H9 (cell line): ENCODE results near the gene MAP7. TPM values are rescaled to one million over a fixed set of nuclear protein-coding genes. Genes with fewer than 3 reads are reported as not detected.

Experiments used
- DNase-seq: peaks from one replicate; pipeline ENCODE4 v3.0.0-alpha.2; 2017
- H2AFZ ChIP-seq: one replicate; pipeline ENCODE4 v1.6.1; 2013; ENCODE audit warnings: mild to moderate bottlenecking, low read length, control low read depth, moderate library complexity
- H2AK5ac ChIP-seq: 2 replicates; pipeline ENCODE4 v1.6.1; 2013; ENCODE audit warnings: low read length, control low read depth, mixed read lengths; ENCODE audit not compliant: insufficient read length
- H2BK120ac ChIP-seq: one replicate; pipeline ENCODE4 v1.6.1; 2013; ENCODE audit warnings: low read depth, mild to moderate bottlenecking, low read length, control low read depth, inconsistent platforms; ENCODE audit not compliant: poor library complexity, severe bottlenecking
- H2BK12ac ChIP-seq: 2 replicates; pipeline ENCODE4 v1.6.1; 2013; ENCODE audit warnings: low read length, control low read depth, mixed read lengths, low read depth; ENCODE audit not compliant: insufficient read length
- H2BK15ac ChIP-seq: 2 replicates; pipeline ENCODE4 v1.6.1; 2013; ENCODE audit warnings: low read depth, low read length, control low read depth
- H2BK20ac ChIP-seq: one replicate; pipeline ENCODE4 v1.6.1; 2013; ENCODE audit warnings: low read depth, mild to moderate bottlenecking, low read length, control low read depth, inconsistent platforms; ENCODE audit not compliant: poor library complexity, severe bottlenecking
- H2BK5ac ChIP-seq: 2 replicates; pipeline ENCODE4 v1.6.1; 2013; ENCODE audit warnings: low read length, control low read depth, mixed read lengths; ENCODE audit not compliant: insufficient read length
- H3K14ac ChIP-seq: 2 replicates; pipeline ENCODE4 v1.6.1; 2013; ENCODE audit warnings: low read length, control low read depth; ENCODE audit not compliant: insufficient read depth
- H3K18ac ChIP-seq: 2 replicates; pipeline ENCODE4 v1.6.1; 2013; ENCODE audit warnings: low read depth, mild to moderate bottlenecking, mixed read lengths, low read length, control low read depth; ENCODE audit not compliant: insufficient read length
- H3K23ac ChIP-seq: 2 replicates; pipeline ENCODE4 v1.6.1; 2013; ENCODE audit warnings: low read length, control low read depth, mixed read lengths, low read depth; ENCODE audit not compliant: insufficient read length
- H3K23me2 ChIP-seq: 2 replicates; pipeline ENCODE4 v1.6.1; 2013; ENCODE audit warnings: low read depth, mild to moderate bottlenecking, mixed read lengths, low read length, control low read depth; ENCODE audit not compliant: insufficient read length, poor library complexity, severe bottlenecking
- H3K27ac ChIP-seq: 2 replicates; pipeline ENCODE4 v1.5.1; 2013; ENCODE audit warnings: low read length, control low read depth, mixed read lengths, low read depth; ENCODE audit not compliant: insufficient read length
- H3K27me3 ChIP-seq: 2 replicates; pipeline ENCODE4 v1.6.1; 2013; ENCODE audit warnings: low read length, control low read depth, inconsistent platforms; ENCODE audit not compliant: insufficient read depth
- H3K4ac ChIP-seq: 2 replicates; pipeline ENCODE4 v1.6.1; 2013; ENCODE audit warnings: low read depth, mild to moderate bottlenecking, control low read depth, inconsistent platforms, low read length, moderate library complexity
- H3K4me1 ChIP-seq: 2 replicates; pipeline ENCODE4 v1.6.1; 2013; ENCODE audit warnings: low read length, control low read depth, inconsistent platforms; ENCODE audit not compliant: insufficient read depth
- H3K4me2 ChIP-seq: 2 replicates; pipeline ENCODE4 v1.6.1; 2013; ENCODE audit warnings: low read length, control low read depth, mixed read lengths; ENCODE audit not compliant: insufficient read length, insufficient read depth
- H3K56ac ChIP-seq: 2 replicates; pipeline ENCODE4 v1.6.1; 2013; ENCODE audit warnings: low read depth, mild to moderate bottlenecking, mixed read lengths, low read length, control low read depth; ENCODE audit not compliant: insufficient read length
- H3K79me1 ChIP-seq: 2 replicates; pipeline ENCODE4 v1.6.1; 2013; ENCODE audit warnings: low read depth, mild to moderate bottlenecking, moderate library complexity, low read length, control low read depth, inconsistent platforms; ENCODE audit not compliant: insufficient read depth, poor library complexity, severe bottlenecking
- H3K79me2 ChIP-seq: 2 replicates; pipeline ENCODE4 v1.6.1; 2013; ENCODE audit warnings: low read length, control low read depth, inconsistent platforms; ENCODE audit not compliant: insufficient read depth
- H3K9ac ChIP-seq: 2 replicates; pipeline ENCODE4 v1.6.1; 2013; ENCODE audit warnings: low read length, control low read depth, mixed read lengths; ENCODE audit not compliant: insufficient read length; ENCODE audit errors: extremely low read depth
- H3K9me3 ChIP-seq: one replicate; pipeline ENCODE4 v1.6.1; 2013; ENCODE audit warnings: low read depth, low read length, inconsistent platforms; ENCODE audit not compliant: control insufficient read depth
- H3T11ph ChIP-seq: one replicate; pipeline ENCODE4 v1.6.1; 2013; ENCODE audit warnings: mild to moderate bottlenecking, low read length, control low read depth, inconsistent platforms
- H4K20me1 ChIP-seq: one replicate; pipeline ENCODE4 v1.6.1; 2013; ENCODE audit not compliant: control insufficient read depth, insufficient read length, insufficient read depth
- H4K5ac ChIP-seq: 2 replicates; pipeline ENCODE4 v1.6.1; 2013; ENCODE audit warnings: low read depth, mild to moderate bottlenecking, mixed read lengths, low read length, control low read depth; ENCODE audit not compliant: insufficient read length
- H4K8ac ChIP-seq: replicated peaks from 2 replicates; pipeline ENCODE4 v1.6.1; 2013; ENCODE audit warnings: low read length, control low read depth, mixed read lengths, low read depth; ENCODE audit not compliant: insufficient read length
- H4K91ac ChIP-seq: 2 replicates; pipeline ENCODE4 v1.6.1; 2013; ENCODE audit warnings: low read depth, mild to moderate bottlenecking, moderate library complexity, mixed read lengths, low read length, control low read depth; ENCODE audit not compliant: insufficient read length
- H3K27ac Mint-ChIP-seq, 3 experiments: 2 replicates in 2 of 3; 3 replicates in 1 of 3; pipeline ENCODE4 v1.8.0; 2020 to 2021; ENCODE audit warnings: mixed read lengths in 3 of 3, mild to moderate bottlenecking in 1 of 3, moderate library complexity in 1 of 3
- H3K27me3 Mint-ChIP-seq: 2 replicates; pipeline ENCODE4 v1.8.0; 2021; ENCODE audit warnings: low read depth, mild to moderate bottlenecking, moderate library complexity, mixed read lengths
- H3K36me3 Mint-ChIP-seq, 3 experiments: 2 replicates in 2 of 3; 3 replicates in 1 of 3; pipeline ENCODE4 v1.8.0; 2020 to 2021; ENCODE audit warnings: low read depth in 3 of 3, mixed read lengths in 3 of 3; ENCODE audit not compliant: insufficient read depth in 1 of 3
- H3K4me1 Mint-ChIP-seq, 2 experiments: 2 replicates each; pipeline ENCODE4 v1.8.0; 2020; ENCODE audit warnings: mixed read lengths in 2 of 2
- H3K4me3 Mint-ChIP-seq, 2 experiments: 2 replicates in 1 of 2; 3 replicates in 1 of 2; pipeline ENCODE4 v1.8.0; 2020 to 2021; ENCODE audit warnings: mild to moderate bottlenecking in 2 of 2, mixed read lengths in 2 of 2, moderate library complexity in 1 of 2
- H3K9me3 Mint-ChIP-seq, 2 experiments: 2 replicates in 1 of 2; 3 replicates in 1 of 2; pipeline ENCODE4 v1.8.0; 2020; ENCODE audit warnings: mild to moderate bottlenecking in 2 of 2, mixed read lengths in 2 of 2, moderate library complexity in 1 of 2
- total RNA-seq: library from RNA; stranded (reverse); gene quantifications from 2 replicates; pipeline ENCODE4 v1.2.1, GENCODE V29; 2021
- TF ChIP-seq, protein P1 (sequence below): fragments of 200-600 bp; sonication (generic); conservative IDR thresholded peaks from 3 replicates; pipeline ENCODE4 v1.8.0; 2021; ENCODE audit warnings: antibody characterized with exemption, mild to moderate bottlenecking

Gene MAP7
- total RNA-seq, 1 experiment from 2014 or later = 51.1 TPM

DNA sequence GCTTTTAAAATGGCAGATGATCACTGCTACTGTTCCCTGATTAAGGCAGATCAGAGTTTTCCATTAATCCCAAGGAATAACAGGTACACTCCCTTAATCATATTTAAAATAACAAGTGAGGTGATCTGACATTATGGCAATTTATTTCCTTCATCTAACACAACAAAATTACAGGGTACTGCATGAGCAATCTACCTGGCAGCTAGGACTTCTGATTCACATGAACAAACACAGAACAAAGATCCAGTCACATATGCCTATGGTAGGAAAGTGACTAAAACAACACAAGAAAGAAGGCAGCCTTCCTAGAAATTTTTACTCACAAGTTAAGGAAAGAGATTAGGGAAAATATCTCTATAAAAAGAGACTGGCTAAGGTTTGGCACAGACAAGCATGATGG is 33.2 kb downstream of the MAP7 start:
- Histone ChIP-seq H2AFZ (no peak overlapping the region), H4K20me1 (no peaks in the 10 kb centered on the region), H3K56ac (no peak overlapping the region), H3K79me1 (peaks cover 6% of the 10 kb centered on the region), H3K23ac (no peak overlapping the region), H3K9me3 (no peaks in the 10 kb centered on the region), H3K4me2 (no peak overlapping the region), H3K27me3 (no peaks in the 10 kb centered on the region), H3K9ac (no peak overlapping the region), H2BK15ac (no peak overlapping the region), H2BK5ac (no peak overlapping the region), H2AK5ac (no peak overlapping the region), H3T11ph (no peak overlapping the region), H4K91ac (no peak overlapping the region), H4K8ac (no peak overlapping the region), H3K23me2 (no peaks in the 10 kb centered on the region), H3K18ac (no peak overlapping the region), H3K14ac (no peak overlapping the region), H3K4ac (no peak overlapping the region), H3K79me2 (peaks cover 2% of the 10 kb centered on the region; the same call in 1 of the 2 replicates), H2BK120ac (no peak overlapping the region), H4K5ac (no peak overlapping the region), H3K27ac (no peak overlapping the region), H3K4me1 (peaks cover 4% of the 10 kb centered on the region; the same call in 1 of the 2 replicates), H2BK12ac (no peak overlapping the region), H2BK20ac (no peak overlapping the region)
- TF ChIP-seq, protein P1, sequence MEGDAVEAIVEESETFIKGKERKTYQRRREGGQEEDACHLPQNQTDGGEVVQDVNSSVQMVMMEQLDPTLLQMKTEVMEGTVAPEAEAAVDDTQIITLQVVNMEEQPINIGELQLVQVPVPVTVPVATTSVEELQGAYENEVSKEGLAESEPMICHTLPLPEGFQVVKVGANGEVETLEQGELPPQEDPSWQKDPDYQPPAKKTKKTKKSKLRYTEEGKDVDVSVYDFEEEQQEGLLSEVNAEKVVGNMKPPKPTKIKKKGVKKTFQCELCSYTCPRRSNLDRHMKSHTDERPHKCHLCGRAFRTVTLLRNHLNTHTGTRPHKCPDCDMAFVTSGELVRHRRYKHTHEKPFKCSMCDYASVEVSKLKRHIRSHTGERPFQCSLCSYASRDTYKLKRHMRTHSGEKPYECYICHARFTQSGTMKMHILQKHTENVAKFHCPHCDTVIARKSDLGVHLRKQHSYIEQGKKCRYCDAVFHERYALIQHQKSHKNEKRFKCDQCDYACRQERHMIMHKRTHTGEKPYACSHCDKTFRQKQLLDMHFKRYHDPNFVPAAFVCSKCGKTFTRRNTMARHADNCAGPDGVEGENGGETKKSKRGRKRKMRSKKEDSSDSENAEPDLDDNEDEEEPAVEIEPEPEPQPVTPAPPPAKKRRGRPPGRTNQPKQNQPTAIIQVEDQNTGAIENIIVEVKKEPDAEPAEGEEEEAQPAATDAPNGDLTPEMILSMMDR = no peak
- DNase-seq = no peak
- Mint-ChIP-seq H3K4me3 (no peak overlapping the region), H3K27ac (no peak overlapping the region; a peak in 1 of 7 replicates), H3K4me1 (peaks cover 18 to 30% of the 10 kb centered on the region in 2 experiments), H3K27me3 (no peaks in the 10 kb centered on the region), H3K36me3 (peaks cover 13 to 26% (median 15%) of the 10 kb centered on the region in 3 experiments; a peak in 6 of 7 replicates), H3K9me3 (no peaks in the 10 kb centered on the region; a peak in 1 of 5 replicates)
